ENCODE results near the gene CLEC16A.

Gene CLEC16A

GRCh38 chr16:11084484-11084875 lies 140.1 kb downstream of the CLEC16A start:
- no peaks in the 10 kb centered on the region for H3K27me3 ChIP-seq (ENCODE audit: insufficient read depth, low read length)
- H3K4me3 ChIP-seq (ENCODE audit: low read length): no peak overlapping the region
- H3K4me1 ChIP-seq (ENCODE audit: insufficient read depth, low read length): peaks cover 8% of the 10 kb centered on the region
- H2AFZ ChIP-seq (ENCODE audit: low read depth, low read length): no peak overlapping the region
- no peaks in the 10 kb centered on the region for H3K9me3 ChIP-seq (ENCODE audit: low read length)
- no peaks in the 10 kb centered on the region for H3K36me3 ChIP-seq (ENCODE audit: insufficient read depth, low read length)

DNA sequence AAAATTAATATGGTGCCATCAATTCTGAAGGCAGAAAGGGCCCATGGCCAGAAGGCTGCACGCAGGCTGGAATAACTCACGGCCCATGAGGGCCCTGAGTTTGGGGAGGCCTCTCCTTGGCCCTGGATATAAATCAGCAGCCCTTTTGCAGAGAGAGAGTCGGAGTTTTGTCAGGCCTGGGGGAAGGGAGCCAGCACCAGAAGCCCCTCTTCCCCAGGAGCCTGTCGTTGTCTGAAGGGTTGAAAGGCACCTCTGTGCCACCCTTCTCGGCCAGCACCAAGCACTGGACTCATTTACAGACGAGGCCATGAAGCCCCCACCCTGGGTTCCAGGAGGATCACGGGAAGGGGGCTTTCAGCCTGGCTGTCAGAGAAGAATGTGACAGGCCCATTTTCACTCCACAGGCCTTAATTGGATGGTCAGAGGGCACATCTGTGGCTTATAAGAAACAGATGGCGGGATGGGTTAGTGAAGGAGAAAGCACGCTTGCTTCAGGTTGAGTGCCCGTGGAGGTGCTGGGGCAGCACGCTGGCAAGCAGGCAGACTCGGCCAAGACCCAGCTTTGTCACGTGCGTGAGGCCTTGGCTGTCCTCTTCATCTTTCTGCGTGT lies 140.6 kb downstream of the CLEC16A start:
- peaks cover 3% of the 10 kb centered on the region for H3K4me1 ChIP-seq (ENCODE audit: insufficient read depth, low read length)
- no peak overlapping the region for H3K4me3 ChIP-seq (ENCODE audit: low read length)
- no peaks in the 10 kb centered on the region for H3K9me3 ChIP-seq (ENCODE audit: low read length)
- H3K27me3 ChIP-seq (ENCODE audit: insufficient read depth, low read length): no peaks in the 10 kb centered on the region
- H3K36me3 ChIP-seq (ENCODE audit: insufficient read depth, low read length): no peaks in the 10 kb centered on the region
- H2AFZ ChIP-seq (ENCODE audit: low read depth, low read length): no peak overlapping the region

DNA sequence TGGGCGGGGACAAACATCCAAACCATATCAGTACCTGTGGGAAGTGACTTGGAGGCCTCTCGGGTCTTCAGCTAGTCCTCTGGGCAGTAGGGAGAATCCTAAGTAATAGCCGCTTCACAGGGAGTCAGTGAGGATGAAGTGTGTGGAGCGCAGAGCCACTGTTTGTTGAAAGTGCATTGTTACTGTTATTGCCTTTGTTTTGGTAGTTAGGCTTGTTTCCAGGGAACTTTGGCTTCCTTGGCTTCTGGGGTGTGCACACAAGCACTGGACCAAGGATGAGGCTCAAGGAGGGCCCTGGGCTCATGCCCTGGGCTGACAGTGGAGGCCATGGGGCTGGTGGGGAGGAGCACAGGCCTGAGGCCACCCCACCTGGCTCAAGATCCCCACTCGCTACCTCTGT lies 141.6 kb downstream of the CLEC16A start:
- H3K4me3 ChIP-seq (ENCODE audit: low read length): no peak overlapping the region
- H3K27me3 ChIP-seq (ENCODE audit: insufficient read depth, low read length): no peaks in the 10 kb centered on the region
- H3K36me3 ChIP-seq (ENCODE audit: insufficient read depth, low read length): no peaks in the 10 kb centered on the region
- peaks cover 2% of the 10 kb centered on the region for H3K4me1 ChIP-seq (ENCODE audit: insufficient read depth, low read length)
- no peak overlapping the region for H2AFZ ChIP-seq (ENCODE audit: low read depth, low read length)
- no peaks in the 10 kb centered on the region for H3K9me3 ChIP-seq (ENCODE audit: low read length)

DNA sequence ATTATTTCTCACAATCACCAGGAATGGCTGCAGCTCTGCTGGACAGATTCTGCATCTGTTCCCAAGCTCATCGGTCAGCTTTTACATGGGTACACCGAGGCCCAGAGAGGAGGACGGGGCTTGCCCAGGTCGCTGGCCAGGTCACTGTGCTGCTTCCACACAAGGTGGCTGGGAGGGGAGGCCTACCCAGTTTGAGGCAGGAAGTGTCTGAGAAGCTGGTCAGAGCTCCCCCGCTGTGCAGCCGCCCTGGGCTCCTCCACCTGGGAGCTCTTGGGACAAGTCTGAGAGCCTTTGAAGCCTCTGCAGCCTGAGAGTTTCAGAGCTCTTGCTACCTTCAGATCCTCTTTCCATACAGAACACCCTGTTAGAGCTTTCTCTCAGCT lies 143.3 kb downstream of the CLEC16A start:
- Histone ChIP-seq H3K36me3 (ENCODE audit: insufficient read depth, low read length) (no peaks in the 10 kb centered on the region), H3K9me3 (ENCODE audit: low read length) (no peaks in the 10 kb centered on the region), H3K4me1 (ENCODE audit: insufficient read depth, low read length) (peaks cover 2% of the 10 kb centered on the region), H3K4me3 (ENCODE audit: low read length) (no peak overlapping the region), H3K27me3 (ENCODE audit: insufficient read depth, low read length) (no peaks in the 10 kb centered on the region), H2AFZ (ENCODE audit: low read depth, low read length) (no peak overlapping the region)

GRCh38 chr16:11088074-11088730 lies 143.8 kb downstream of the CLEC16A start:
- Histone ChIP-seq H3K4me3 (ENCODE audit: low read length) (no peak overlapping the region), H3K27me3 (ENCODE audit: insufficient read depth, low read length) (no peaks in the 10 kb centered on the region)

GRCh38 chr16:11088831-11089230 lies 144.5 kb downstream of the CLEC16A start:
- peaks cover 8% of the 10 kb centered on the region for H3K4me1 ChIP-seq (ENCODE audit: insufficient read depth, low read length)
- H3K27me3 ChIP-seq (ENCODE audit: insufficient read depth, low read length): no peaks in the 10 kb centered on the region
- no peak overlapping the region for H2AFZ ChIP-seq (ENCODE audit: low read depth, low read length)
- no peaks in the 10 kb centered on the region for H3K9me3 ChIP-seq (ENCODE audit: low read length)
- no peaks in the 10 kb centered on the region for H3K36me3 ChIP-seq (ENCODE audit: insufficient read depth, low read length)
- no peak overlapping the region for H3K4me3 ChIP-seq (ENCODE audit: low read length)

More at GRCh38 chr16:11088074-11088730, 143.8 kb downstream of the CLEC16A start:
- no peak overlapping the region for H2AFZ ChIP-seq (ENCODE audit: low read depth, low read length)
- H3K9me3 ChIP-seq (ENCODE audit: low read length): no peaks in the 10 kb centered on the region
- H3K4me1 ChIP-seq (ENCODE audit: insufficient read depth, low read length): peaks cover 2% of the 10 kb centered on the region
- no peaks in the 10 kb centered on the region for H3K36me3 ChIP-seq (ENCODE audit: insufficient read depth, low read length)

DNA sequence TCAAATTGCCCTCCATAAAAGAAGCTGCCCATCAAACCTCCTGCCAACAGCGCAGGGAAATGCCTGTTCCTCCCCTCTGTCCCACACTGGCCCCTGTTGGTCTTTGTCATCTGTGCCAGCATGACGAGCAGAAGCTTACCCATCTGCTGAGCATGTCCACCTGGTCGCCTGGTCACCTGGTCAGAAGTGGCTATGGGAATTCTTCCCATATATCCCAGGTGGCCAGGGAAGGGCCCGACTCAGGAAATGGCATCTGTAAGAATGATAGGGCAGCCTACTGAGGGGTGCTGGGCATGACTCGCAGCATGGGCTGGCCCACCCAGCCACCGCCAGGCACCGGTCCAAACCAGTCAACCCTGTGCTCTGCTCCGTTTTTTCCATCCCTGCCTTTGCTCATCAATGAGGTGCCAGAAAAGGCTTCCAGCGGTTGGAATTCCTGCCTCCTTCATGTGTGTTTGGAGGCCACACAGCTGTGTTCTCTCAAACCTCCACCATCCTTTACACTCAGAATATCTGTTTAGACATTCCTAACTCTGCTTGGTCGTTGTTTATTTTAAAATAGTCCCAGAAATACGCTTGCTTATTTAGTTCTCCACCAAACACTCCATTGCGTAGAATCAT lies 145.2 kb downstream of the CLEC16A start:
- H2AFZ ChIP-seq (ENCODE audit: low read depth, low read length): no peak overlapping the region
- no peaks in the 10 kb centered on the region for H3K9me3 ChIP-seq (ENCODE audit: low read length)
- no peaks in the 10 kb centered on the region for H3K36me3 ChIP-seq (ENCODE audit: insufficient read depth, low read length)
- peaks cover 15% of the 10 kb centered on the region for H3K4me1 ChIP-seq (ENCODE audit: insufficient read depth, low read length)
- H3K4me3 ChIP-seq (ENCODE audit: low read length): no peak overlapping the region
- H3K27me3 ChIP-seq (ENCODE audit: insufficient read depth, low read length): no peaks in the 10 kb centered on the region

GRCh38 chr16:11090232-11090631 lies 145.9 kb downstream of the CLEC16A start:
- Histone ChIP-seq H3K4me1 (ENCODE audit: insufficient read depth, low read length) (peaks cover 20% of the 10 kb centered on the region), H3K27me3 (ENCODE audit: insufficient read depth, low read length) (no peaks in the 10 kb centered on the region), H3K36me3 (ENCODE audit: insufficient read depth, low read length) (no peaks in the 10 kb centered on the region), H3K4me3 (ENCODE audit: low read length) (no peak overlapping the region), H3K9me3 (ENCODE audit: low read length) (no peaks in the 10 kb centered on the region), H2AFZ (ENCODE audit: low read depth, low read length) (no peak overlapping the region)

DNA sequence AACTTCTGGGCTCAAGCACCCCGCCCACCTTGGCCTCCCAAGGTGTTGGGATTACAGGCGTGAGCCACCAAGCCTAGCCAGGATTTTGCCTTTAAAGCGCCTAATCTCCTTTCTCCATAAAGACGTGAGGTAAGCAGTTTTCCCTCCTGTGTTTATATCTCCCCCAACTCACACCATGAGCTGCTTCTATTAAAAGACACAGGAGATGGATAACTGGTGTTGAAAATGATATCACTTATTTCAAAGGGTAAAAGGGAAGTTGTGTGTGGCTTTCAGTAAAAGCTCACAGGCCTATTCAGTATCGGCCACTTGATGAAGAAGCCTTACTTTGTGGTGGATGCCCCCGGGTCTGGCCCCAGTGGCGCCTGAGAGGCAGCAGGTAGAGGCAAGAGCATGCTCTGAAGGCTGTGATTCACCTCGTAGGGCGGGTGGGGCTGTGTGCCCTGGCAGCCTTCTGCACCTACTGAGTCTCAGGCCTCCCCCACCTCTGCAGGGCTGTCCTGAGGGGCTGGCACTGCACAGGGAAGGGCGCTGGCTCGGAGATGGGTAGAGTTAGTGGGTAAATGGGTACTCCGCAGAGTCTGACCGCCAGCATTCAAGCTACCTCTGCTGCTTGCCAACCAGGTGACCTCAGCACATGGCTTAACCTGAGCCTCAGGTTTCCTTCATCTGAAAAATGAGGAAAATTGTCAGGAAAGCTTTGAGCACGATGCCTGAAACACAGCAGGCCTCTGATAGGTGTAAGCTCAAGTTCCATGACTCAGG lies 146.8 kb downstream of the CLEC16A start:
- Histone ChIP-seq H3K27me3 (ENCODE audit: insufficient read depth, low read length) (no peaks in the 10 kb centered on the region), H3K4me3 (ENCODE audit: low read length) (no peak overlapping the region), H2AFZ (ENCODE audit: low read depth, low read length) (no peak overlapping the region), H3K36me3 (ENCODE audit: insufficient read depth, low read length) (no peaks in the 10 kb centered on the region), H3K4me1 (ENCODE audit: insufficient read depth, low read length) (peaks cover 21% of the 10 kb centered on the region), H3K9me3 (ENCODE audit: low read length) (no peaks in the 10 kb centered on the region)

DNA sequence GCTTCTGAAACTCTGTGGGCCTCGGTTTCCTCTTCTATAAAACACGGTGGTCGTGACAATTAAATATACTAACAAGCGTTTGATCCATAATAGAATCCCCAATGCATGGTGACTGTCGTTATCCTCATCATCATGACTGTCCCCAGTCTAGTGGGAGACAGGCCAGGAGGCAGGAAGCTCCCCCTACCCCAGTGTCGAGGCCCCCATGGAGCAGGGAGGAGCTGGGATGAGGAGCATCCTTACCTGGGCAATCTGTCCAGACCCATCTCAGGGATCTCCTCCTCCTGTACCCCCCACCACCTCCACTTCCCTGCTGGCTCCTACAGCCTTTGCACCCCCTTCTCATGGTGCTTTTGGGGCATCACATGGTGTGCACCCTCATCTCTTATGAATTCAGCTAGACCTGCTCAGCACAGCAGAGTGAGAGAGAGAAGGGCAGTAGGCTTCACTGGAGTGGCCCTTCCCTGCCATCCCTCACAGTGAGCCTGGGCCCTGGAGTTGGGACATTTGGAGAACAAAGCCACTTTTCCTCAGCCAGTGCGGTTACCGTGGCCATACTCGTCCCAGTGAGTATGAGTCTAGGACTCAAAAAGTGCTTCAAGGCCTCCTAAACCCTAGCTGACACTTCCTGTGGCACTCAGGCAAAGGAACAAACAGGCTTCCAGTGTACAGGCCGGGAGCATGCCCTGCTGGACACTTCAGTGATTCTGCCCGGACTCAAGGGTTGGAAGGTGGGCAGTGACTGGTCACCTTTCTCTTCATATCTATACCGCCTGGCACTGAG lies 148.6 kb downstream of the CLEC16A start:
- peaks cover 21% of the 10 kb centered on the region for H3K4me1 ChIP-seq (ENCODE audit: insufficient read depth, low read length)
- H2AFZ ChIP-seq (ENCODE audit: low read depth, low read length): no peak overlapping the region
- no peaks in the 10 kb centered on the region for H3K36me3 ChIP-seq (ENCODE audit: insufficient read depth, low read length)
- no peaks in the 10 kb centered on the region for H3K9me3 ChIP-seq (ENCODE audit: low read length)
- no peaks in the 10 kb centered on the region for H3K27me3 ChIP-seq (ENCODE audit: insufficient read depth, low read length)
- no peak overlapping the region for H3K4me3 ChIP-seq (ENCODE audit: low read length)

DNA sequence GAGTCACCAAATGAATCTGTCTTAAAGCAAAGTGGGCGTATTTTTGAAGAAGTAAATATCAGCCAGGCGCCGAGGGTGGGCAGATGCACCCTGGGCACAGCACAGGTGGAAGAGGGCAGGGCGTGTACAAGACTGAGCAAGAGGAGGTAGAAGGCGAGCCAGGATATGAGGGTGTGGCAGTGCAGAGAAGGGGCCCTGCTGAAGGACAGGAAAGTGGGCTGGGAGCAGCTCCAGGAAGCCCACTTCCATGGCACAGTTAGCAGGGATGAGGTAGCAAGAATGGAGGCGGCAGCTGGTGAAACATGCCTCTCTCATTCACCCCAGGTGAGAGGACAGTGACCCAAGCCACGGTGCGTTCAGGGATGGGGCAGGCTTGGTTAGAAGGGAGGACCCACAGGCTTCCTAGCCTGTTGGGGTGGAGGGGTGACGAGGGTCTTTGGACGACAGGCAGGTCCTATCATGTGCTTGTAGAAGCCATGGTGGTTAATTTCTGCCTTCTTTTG lies 149.3 kb downstream of the CLEC16A start:
- H3K36me3 ChIP-seq (ENCODE audit: insufficient read depth, low read length): no peaks in the 10 kb centered on the region
- no peaks in the 10 kb centered on the region for H3K9me3 ChIP-seq (ENCODE audit: low read length)
- H3K4me1 ChIP-seq (ENCODE audit: insufficient read depth, low read length): peaks cover 21% of the 10 kb centered on the region
- no peak overlapping the region for H3K4me3 ChIP-seq (ENCODE audit: low read length)
- H2AFZ ChIP-seq (ENCODE audit: low read depth, low read length): no peak overlapping the region
- no peaks in the 10 kb centered on the region for H3K27me3 ChIP-seq (ENCODE audit: insufficient read depth, low read length)

GRCh38 chr16:11094075-11094856 lies 149.9 kb downstream of the CLEC16A start:
- Histone ChIP-seq H2AFZ (ENCODE audit: low read depth, low read length) (no peak overlapping the region), H3K36me3 (ENCODE audit: insufficient read depth, low read length) (no peaks in the 10 kb centered on the region), H3K27me3 (ENCODE audit: insufficient read depth, low read length) (no peaks in the 10 kb centered on the region), H3K9me3 (ENCODE audit: low read length) (no peaks in the 10 kb centered on the region), H3K4me3 (ENCODE audit: low read length) (no peak overlapping the region), H3K4me1 (ENCODE audit: insufficient read depth, low read length) (peaks cover 26% of the 10 kb centered on the region)
